Activated naive CD4-positive, alpha-beta T cell (primary cell): ENCODE results near the gene COMT.

ENCODE experiments used
- DNase-seq, 4 experiments: peaks; one replicate each; lab custom pipeline; 2025; lab: John Stamatoyannopoulos, UW

COMT gene

DNA sequence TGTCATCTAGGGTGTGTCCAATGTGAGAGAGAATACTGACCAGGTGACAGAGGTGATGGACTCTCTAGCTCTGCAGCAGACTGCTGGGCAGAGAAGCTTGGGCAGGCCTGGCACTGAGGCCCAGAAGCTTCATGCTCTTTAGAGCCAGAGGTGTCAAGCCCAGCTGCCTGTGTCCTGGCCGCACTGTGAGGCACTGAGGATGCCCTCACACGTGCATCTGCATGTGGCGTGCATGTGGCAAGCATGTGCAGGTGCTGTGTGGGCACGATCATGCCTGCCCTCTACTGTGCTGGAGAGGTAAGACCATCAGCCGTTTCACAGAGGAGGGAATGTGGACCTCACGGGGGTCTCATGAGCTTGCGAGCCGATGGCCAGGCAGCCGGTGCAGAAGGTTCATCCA lies 15.9 kb downstream of the COMT start:
- no peak for DNase-seq

GRCh38 chr22:19958083-19959042 lies 16.8 kb downstream of the COMT start:
- no peak for DNase-seq

DNA sequence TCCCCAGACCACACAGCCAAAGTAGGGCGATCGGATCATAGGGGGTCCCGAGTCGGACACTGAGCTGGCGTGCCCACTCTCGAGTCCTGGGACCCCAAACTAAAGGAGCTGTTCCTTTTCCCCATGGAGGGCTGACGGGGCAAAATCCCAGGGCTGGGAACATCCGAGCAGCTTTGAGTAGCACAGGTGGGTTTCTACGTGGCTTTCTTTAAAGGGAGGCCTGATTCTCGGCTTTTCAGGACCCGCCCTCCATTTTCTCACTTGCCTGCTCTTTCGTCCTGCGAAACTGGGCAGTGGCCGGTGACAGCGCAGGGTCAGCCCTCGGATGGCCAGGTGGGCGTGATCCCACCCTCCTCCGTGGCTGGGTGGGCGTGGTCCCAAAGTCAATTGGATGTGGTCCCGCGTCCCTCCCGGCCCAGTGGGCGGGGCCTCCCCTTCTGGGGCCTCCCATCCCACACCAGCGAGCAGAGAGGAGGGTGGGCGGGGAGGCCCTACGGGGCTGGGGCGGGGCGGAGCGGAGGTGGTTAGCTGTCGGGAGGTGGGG lies 17.5 kb downstream of the COMT start:
- DNase-seq: no peak

GRCh38 chr22:19959587-19960490 lies 18.3 kb downstream of the COMT start:
- DNase-seq: no peak

GRCh38 chr22:19960491-19961200 lies 19.1 kb downstream of the COMT start:
- DNase-seq: no peak

GRCh38 chr22:19961201-19961580 lies 19.6 kb downstream of the COMT start:
- DNase-seq: no peak

- DNase-seq: no peak
Observed at GRCh38 chr22:19961868-19962245, 20.3 kb downstream of the COMT start.

GRCh38 chr22:19962246-19962908 lies 20.8 kb downstream of the COMT start:
- peak in 3 of 4 experiments; percentile 25 to 50 (median 26) for DNase-seq

- DNase-seq: no peak
Observed at GRCh38 chr22:19962909-19963806, 21.6 kb downstream of the COMT start.

GRCh38 chr22:19963863-19964642 lies 22.5 kb downstream of the COMT start:
- no peak for DNase-seq

- DNase-seq: no peak
Observed at GRCh38 chr22:19964701-19965386, 23.3 kb downstream of the COMT start.

DNA sequence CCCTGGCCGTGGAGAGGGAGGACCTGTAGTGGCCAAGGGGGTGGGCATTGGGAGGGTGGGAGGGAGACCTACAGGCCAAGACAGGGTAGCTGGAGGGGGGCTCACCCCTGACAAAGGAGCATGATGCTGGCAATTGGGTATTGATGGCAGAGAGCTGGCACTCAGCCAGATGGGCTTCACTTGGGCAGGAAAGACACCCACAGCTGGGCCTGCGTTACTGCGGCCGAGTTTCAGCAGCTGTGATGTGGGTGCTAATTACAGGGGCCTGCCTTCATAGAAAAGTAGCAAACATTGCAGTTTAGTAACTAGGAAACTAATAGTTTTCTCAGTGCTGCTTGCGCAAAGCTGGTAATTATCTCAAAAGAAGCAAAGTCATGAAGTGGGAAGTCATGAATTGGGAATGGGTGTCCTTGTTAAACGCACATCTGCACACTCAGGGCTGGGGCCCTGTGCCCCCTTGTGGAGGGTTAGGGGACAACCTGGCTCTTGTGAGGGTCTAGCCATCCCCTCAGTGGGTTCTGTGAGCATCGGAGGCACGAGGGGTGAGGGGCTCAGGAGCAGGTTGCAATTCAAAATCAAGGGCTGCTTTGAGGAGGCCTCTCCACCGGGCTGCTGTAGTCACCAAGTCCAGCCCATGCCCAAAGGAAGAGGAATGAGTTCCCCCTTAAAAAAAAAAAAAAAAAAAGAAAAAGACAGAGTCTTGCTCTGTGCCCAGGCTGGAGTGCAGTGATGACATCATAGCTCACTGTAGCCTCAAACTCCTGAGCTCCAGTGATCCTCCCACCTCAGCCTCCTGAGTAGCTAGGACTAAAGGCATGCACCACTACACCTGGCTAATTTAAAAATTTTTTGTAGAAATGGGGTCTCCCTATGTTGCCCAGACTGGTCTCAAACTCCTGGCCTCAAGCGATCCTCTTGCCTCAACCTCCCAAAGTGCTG lies 24.5 kb downstream of the COMT start:
- DNase-seq: no peak

DNA sequence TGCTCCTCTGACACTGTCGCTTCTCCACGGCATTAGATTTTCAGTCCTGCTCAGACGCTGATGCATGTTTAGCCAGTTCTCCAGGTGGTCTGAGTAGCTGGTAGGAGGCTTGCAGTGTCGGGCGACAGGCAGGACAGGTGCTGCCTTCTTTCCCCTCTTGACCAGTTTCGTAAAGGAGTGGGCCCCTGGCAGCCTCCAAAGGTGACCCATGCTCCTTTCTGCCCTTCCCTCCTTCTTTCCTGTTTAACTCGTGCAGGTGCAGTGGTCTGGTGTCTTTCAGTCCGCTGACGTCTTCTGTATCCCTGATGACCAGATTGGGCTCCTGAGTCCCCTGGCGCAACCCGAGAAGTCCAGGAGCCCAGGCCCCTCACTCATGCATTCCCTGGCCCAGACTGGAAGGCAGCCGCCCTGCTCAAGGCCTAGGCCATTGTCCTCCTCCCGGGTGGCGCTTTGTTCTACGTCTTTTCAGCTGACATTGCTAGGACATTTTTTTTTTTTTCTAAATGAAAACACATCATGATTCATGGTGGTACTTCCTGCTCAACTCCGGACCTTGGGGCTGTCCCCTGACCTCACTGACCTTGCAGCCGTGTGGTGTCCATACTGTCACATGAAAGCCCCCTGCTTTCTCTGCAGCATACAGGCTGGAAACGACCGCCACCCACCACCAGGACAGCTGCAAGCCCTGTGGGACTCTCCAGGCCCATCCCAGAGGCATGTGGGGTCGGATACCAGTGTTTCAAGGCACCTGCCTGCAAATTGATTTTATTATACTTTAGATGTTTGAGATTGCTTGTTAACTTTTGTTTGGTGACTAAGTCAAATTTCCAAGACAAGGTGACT lies 25.6 kb downstream of the COMT start:
- no peak for DNase-seq

GRCh38 chr22:19967850-19968449 lies 26.4 kb downstream of the COMT start:
- DNase-seq: no peak

- DNase-seq: no peak
Observed at GRCh38 chr22:19968450-19968891, 26.9 kb downstream of the COMT start.
